ENCODE results near the gene C5orf34. TPM values are rescaled to one million over a fixed set of nuclear protein-coding genes. Genes with fewer than 3 reads are reported as not detected.

Gene C5orf34
- total RNA-seq, 1 experiment from 2014 or later, result 16.3 TPM

DNA sequence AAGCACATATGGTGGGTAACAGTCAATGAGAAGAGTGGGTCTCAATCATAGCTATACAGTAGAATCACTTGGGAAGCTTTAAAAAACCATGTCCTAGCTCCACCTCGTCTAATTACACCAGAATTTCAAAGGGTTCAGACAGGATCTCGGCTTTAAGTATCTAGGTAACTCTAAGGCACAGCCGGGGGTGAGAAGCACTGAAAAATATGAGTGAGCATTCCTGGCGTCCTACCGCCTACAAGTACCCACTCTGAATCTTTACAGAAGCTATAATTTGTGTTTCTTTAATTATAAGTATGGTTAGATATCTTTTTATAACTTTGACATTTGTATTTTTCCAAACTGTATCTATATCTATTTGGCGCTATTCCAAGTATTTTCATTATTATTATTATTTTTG is 25.8 kb upstream of the C5orf34 start:
- ChIA-PET POLR2A (ENCODE audit: unreplicated experiment) (no interaction called here), CTCF (interaction anchor here (0.7 kb wide), 1 partner anchor 337 kb away, joined by 3 read pairs; no protein-coding TSS in a partner anchor)
- Histone ChIP-seq H3F3A (ENCODE audit: low read length, unreplicated experiment) (peaks cover 3% of the 10 kb centered on the region), H3K79me2 (ENCODE audit: low read length) (no peaks in the 10 kb centered on the region), H3K9me3 (ENCODE audit: low read length) (no peaks in the 10 kb centered on the region), H3K4me3 (ENCODE audit: low read length) (no peak overlapping the region), H3K27ac (ENCODE audit: low read length) (no peak overlapping the region), H3K27me3 (ENCODE audit: low read length) (no peaks in the 10 kb centered on the region), H3K9ac (ENCODE audit: low read length) (no peak overlapping the region), H3K4me2 (ENCODE audit: low read length) (no peak overlapping the region), H3K36me3 (ENCODE audit: low read depth, low read length) (peaks cover 77% of the 10 kb centered on the region), H3K4me1 (ENCODE audit: insufficient read depth, low read length) (no peaks in the 10 kb centered on the region), H4K20me1 (ENCODE audit: low read length) (peaks cover 4% of the 10 kb centered on the region; the same call in 1 of the 2 replicates), H3K9me2 (replicated peaks; ENCODE audit: low read length) (no peaks in the 10 kb centered on the region), H2AFZ (ENCODE audit: low read length) (no peak overlapping the region)
- TF ChIP-seq EZH2phosphoT487 (IDR thresholded peaks at IDR 0.05; ENCODE audit: borderline replicate concordance, low read length), result no peak
- TF ChIP-seq, protein P1, sequence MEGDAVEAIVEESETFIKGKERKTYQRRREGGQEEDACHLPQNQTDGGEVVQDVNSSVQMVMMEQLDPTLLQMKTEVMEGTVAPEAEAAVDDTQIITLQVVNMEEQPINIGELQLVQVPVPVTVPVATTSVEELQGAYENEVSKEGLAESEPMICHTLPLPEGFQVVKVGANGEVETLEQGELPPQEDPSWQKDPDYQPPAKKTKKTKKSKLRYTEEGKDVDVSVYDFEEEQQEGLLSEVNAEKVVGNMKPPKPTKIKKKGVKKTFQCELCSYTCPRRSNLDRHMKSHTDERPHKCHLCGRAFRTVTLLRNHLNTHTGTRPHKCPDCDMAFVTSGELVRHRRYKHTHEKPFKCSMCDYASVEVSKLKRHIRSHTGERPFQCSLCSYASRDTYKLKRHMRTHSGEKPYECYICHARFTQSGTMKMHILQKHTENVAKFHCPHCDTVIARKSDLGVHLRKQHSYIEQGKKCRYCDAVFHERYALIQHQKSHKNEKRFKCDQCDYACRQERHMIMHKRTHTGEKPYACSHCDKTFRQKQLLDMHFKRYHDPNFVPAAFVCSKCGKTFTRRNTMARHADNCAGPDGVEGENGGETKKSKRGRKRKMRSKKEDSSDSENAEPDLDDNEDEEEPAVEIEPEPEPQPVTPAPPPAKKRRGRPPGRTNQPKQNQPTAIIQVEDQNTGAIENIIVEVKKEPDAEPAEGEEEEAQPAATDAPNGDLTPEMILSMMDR (conservative IDR thresholded peaks at IDR 0.05; ENCODE audit: low read depth, low read length), result no peak
- no TSS peak for BruUV-seq (replicated peaks)
- intact Hi-C loops (cut with micrococcal nuclease), result no loop called here
- ATAC-seq, result no peak
- no peak for DNase-seq

DNA sequence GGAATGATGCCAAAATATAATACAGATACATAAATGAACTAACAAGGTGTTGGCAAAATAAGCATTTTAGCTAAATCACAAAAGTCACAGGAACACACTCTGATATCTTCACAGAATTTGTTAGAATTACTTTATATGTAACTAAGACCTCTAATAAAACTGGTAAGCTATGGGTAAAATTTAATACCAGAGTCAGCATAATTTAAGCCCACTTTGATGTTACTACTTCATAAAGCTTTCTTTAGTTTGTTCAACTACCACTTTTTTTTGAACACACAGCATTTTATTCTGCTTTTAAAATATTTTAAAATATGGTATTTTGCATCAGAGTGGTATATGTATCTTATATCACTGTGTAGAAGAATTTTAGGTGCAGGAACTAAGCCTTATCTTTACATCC is 22.0 kb upstream of the C5orf34 start:
- TF ChIP-seq EZH2 (IDR thresholded peaks at IDR 0.05; ENCODE audit: low read length, unreplicated experiment) (no peak), EZH2phosphoT487 (IDR thresholded peaks at IDR 0.05; ENCODE audit: borderline replicate concordance, low read length) (no peak)
- TF ChIP-seq, protein P1 (conservative IDR thresholded peaks at IDR 0.05; ENCODE audit: low read depth, low read length), result no peak
- DNase-seq (no peak), ATAC-seq (no peak)
- H3K4me2 ChIP-seq (ENCODE audit: low read length), result no peak overlapping the region
- H2AFZ ChIP-seq (ENCODE audit: low read length), result no peak overlapping the region
- ChIA-PET POLR2A (ENCODE audit: unreplicated experiment) (no interaction called here), CTCF (no interaction called here)
- peaks cover 3% of the 10 kb centered on the region for H3F3A ChIP-seq (ENCODE audit: low read length, unreplicated experiment)
- no peak overlapping the region for H3K4me3 ChIP-seq (ENCODE audit: low read length)
- H3K4me1 ChIP-seq (ENCODE audit: insufficient read depth, low read length), result no peaks in the 10 kb centered on the region
- H3K9me3 ChIP-seq (ENCODE audit: low read length), result no peaks in the 10 kb centered on the region
- intact Hi-C loops (cut with micrococcal nuclease), result no loop called here
- H3K9me2 ChIP-seq (replicated peaks; ENCODE audit: low read length), result no peaks in the 10 kb centered on the region
- H3K9ac ChIP-seq (ENCODE audit: low read length), result no peak overlapping the region
- peaks cover 80% of the 10 kb centered on the region for H3K36me3 ChIP-seq (ENCODE audit: low read depth, low read length)
- peaks cover 4% of the 10 kb centered on the region; the same call in 1 of the 2 replicates for H4K20me1 ChIP-seq (ENCODE audit: low read length)
- H3K27me3 ChIP-seq (ENCODE audit: low read length), result no peaks in the 10 kb centered on the region
- H3K79me2 ChIP-seq (ENCODE audit: low read length), result no peaks in the 10 kb centered on the region
- no TSS peak for BruUV-seq (replicated peaks)
- no peak overlapping the region for H3K27ac ChIP-seq (ENCODE audit: low read length)

DNA sequence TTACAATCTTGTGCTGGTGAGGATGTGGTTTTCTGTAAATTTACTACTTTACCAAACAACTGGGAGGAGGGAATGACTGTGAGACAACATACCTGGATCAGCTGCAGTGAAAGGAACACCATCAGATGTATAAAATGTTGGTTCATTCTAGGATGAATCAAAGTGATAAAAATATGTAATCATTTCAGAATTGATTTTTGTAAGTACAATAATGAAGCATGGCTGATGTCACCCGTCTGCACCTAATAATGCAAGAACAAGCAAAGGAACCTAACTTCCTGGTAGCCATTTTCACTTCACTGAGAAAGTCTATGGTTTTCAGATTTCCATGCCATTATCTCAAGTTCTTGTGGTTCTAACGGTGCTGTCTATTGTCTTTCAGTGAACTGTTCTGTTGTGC is 18.7 kb upstream of the C5orf34 start:
- no peak for DNase-seq
- Histone ChIP-seq H3K4me2 (ENCODE audit: low read length) (no peak overlapping the region), H2AFZ (ENCODE audit: low read length) (no peak overlapping the region), H3K79me2 (ENCODE audit: low read length) (no peaks in the 10 kb centered on the region), H3K9me3 (ENCODE audit: low read length) (no peaks in the 10 kb centered on the region), H3K27me3 (ENCODE audit: low read length) (no peaks in the 10 kb centered on the region), H3K9me2 (replicated peaks; ENCODE audit: low read length) (no peaks in the 10 kb centered on the region), H3K4me1 (ENCODE audit: insufficient read depth, low read length) (no peaks in the 10 kb centered on the region), H4K20me1 (ENCODE audit: low read length) (no peaks in the 10 kb centered on the region), H3K27ac (ENCODE audit: low read length) (no peak overlapping the region), H3K4me3 (ENCODE audit: low read length) (no peak overlapping the region), H3K9ac (ENCODE audit: low read length) (no peak overlapping the region), H3K36me3 (ENCODE audit: low read depth, low read length) (peaks cover 86% of the 10 kb centered on the region), H3F3A (ENCODE audit: low read length, unreplicated experiment) (no peaks in the 10 kb centered on the region)
- ChIA-PET POLR2A (ENCODE audit: unreplicated experiment) (no interaction called here), CTCF (no interaction called here)
- BruUV-seq (replicated peaks), result no TSS peak
- TF ChIP-seq EZH2phosphoT487 (IDR thresholded peaks at IDR 0.05; ENCODE audit: borderline replicate concordance, low read length) (no peak), EZH2 (IDR thresholded peaks at IDR 0.05; ENCODE audit: low read length, unreplicated experiment) (no peak)
- TF ChIP-seq, protein P1 (conservative IDR thresholded peaks at IDR 0.05; ENCODE audit: low read depth, low read length), result no peak
- no peak for ATAC-seq
- intact Hi-C loops (cut with micrococcal nuclease), result no loop called here

Data from PC-3 (cell line).